Stimulated activated CD4-positive, alpha-beta T cell treated with anti-CD3 and anti-CD28 coated beads, Interleukin-15, amount 100 ng/mL, for 24 hours (primary cell): Measurements from ENCODE around the gene CYP4V2.
"Not testable (repeated sequence)": the region's sequence is repeated elsewhere in the genome, so short reads cannot be mapped to it uniquely, and the experiment has no call there.

Source experiments
- DNase-seq: peaks from one replicate; pipeline ENCODE4 v3.0.0-alpha.2; 2020

Gene CYP4V2

DNA sequence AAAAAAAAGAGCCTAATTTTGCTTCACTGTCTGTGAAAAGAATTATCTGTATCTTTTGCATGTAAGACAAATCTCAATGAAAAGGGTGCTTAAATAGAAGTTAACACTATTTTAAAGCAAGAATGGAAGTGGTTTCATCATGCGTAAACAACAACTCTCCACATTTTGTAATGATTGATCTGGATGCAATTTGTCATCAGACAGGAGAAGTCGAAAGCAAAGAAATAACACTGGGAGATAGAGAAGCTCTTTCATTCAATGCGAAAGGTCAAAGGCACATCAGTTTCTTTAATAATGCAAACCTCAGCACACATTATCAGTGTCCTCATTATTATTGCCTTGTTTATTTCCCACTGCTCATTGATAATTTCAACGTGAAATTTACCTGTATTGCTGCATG is 44.8 kb downstream of the CYP4V2 start:
- DNase-seq: no peak

DNA sequence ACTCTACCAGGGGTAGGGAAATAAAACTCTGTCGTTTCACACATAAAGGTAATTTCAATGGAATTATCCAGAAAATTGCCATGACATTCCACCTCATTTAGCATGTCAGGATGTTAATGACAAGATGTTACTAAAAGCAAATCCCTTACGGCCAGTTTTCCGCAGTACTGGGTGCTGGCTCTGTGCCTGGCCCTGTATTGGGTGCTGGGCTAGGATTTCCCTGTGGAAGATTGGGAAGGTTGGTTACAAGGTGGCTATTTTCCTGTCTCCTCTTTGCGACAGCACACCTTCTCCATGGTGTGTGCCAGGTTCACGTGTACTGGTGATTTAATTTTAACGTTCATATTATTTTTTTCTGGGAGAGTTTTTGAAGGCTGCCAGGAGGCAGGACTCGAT is 49.1 kb downstream of the CYP4V2 start:
- no peak for DNase-seq

DNA sequence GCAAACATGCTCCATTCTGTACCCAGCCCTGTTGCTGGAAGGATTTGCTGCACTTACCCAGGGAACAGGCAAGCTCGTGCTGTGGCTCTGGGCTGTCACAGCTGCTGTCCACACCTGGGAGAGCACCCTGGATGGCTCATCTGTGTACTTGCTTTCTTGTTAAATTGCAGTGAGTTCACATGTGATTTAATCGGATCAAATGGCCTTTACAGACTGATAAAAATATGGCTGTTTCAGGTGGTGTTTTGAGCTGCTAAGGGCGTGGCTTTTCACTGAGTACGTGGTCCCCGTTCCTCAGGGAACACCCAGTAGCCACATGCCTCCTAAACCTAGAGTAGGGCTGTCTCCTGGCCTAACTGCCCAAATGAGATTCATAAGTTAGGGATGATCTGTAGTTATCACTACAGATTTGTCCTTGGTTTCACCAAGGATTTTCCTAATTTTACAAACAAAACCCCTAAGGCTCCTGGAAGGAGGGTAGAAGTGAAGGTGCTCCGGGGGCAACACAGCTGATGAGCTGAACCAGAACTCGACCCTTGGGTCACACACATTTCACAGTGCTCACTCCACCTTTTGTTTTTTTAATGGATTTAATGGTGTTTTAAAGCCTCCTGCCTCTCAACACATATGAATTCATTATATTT is 49.6 kb downstream of the CYP4V2 start:
- DNase-seq: no peak

DNA sequence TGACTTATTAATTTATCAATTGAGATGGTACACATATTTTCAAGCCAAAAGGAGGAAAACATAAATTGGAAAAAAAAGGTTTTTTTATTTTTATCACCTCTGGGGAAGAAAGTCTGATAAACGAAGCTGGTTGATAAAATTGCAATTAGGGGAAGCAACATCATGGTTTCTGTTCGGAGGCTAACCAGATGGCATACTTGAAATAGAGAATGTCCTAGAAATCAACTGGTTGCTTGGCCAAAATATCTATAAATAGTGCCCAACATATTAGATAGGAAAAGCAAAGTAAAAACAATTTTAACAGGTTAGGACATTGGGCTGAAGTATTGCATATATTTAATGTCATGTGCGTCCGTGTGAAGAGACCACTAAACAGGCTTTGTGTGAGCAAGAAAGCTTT is 50.2 kb downstream of the CYP4V2 start:
- no peak for DNase-seq

DNA sequence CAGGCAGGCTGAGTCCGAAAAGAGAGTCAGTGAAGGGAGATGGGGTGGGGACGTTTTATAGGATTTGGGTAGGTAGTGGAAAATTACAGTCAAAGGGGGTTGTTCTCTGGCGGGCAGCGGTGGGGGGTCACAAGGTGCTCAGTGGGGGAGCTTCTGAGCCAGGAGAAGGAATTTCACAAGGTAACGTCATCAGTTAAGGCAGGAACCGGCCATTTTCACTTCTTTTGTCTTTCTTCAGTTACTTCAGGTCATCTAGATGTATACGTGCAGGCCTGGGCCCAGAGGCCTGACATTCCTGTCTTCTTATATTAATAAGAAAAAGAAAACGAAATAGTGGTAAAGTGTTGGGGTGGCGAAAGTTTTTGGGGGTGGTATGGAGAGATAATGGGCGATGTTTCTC is 50.7 kb downstream of the CYP4V2 start:
- not testable (repeated sequence) for DNase-seq

DNA sequence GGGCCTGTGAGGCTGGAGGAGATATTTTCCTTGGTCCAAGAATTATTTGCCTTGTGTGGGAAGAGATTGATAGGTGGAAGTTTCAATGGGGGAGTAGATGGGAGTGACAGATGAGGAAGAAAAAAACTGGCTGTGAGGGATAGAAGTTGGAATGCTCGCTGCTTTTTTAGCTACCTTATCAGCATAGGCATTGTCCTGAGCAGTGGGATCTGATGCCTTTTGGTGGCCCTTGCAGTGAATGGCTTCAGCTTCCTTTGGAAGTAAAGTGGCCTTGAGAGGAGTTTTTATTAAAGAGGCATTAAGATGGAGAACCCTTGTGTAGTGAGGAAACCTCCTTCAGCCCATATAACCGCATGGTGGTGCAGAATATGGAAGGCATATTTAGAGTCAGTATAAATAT is 52.0 kb downstream of the CYP4V2 start:
- DNase-seq: no peak

DNA sequence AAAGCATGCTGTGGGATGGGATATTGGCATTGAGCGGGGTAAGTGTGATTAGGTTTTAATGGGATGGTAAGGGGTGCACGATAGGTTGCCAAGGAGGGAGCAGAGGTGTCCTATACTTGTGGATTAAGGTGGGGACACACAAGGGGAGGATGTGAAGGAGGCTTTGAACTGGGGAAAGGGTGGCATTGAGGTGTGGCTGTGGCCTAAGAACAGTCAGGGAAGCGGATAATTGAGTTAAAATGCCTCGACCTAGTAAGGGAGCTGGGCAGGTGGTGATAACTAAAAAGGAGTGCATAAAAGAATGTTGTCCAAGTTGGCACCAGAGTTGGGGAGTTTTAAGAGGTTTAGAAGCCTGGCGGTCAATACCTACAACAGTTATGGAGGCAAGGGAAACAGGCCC is 53.5 kb downstream of the CYP4V2 start:
- no peak for DNase-seq

DNA sequence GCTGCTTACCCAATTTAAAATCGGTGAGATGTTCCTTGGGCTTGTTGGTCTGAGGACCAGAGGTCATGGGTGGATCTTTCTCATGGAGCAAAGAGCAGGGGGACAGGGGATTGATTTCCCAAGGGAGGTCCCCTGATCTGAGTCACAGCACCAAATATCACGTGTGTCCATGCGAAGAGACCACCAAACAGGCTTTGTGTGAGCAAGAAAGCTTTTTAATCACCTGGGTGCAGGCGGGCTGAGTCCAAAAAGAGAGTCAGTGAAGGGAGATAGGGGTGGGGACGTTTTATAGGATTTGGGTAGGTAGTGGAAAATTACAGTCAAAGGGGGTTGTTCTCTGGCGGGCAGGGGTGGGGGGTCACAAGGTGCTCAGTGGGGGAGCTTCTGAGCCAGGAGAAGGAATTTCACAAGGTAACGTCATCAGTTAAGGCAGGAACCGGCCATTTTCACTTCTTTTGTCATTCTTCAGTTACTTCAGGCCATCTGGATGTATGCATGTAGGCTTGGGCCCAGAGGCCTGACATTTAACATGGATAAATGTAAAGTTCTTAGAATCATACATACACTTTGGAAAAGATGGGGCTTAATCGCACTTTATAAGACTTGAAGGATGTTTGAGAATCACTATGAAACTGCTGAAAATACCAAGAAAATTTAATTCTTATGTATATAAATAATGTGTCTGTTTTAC is 55.8 kb downstream of the CYP4V2 start:
- not testable (repeated sequence) for DNase-seq

DNA sequence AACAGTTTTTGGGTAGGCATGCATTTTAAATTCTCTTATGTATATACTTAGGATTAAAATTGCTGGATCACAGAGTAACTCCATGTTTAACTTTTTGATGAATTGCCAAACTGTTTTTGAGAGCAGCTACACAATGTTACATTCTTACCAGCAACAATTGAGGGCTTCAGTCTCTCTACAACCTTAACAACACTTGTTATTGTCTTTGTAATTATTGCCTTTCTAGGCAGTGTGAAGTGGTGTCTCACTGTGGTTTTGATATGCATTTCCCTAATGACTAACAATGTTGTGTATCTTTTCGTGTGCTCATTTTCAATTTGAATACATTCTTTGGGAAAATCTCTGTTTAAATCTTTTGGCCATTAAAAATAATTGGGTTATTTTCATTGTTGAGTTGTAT is 57.3 kb downstream of the CYP4V2 start:
- DNase-seq: no peak

DNA sequence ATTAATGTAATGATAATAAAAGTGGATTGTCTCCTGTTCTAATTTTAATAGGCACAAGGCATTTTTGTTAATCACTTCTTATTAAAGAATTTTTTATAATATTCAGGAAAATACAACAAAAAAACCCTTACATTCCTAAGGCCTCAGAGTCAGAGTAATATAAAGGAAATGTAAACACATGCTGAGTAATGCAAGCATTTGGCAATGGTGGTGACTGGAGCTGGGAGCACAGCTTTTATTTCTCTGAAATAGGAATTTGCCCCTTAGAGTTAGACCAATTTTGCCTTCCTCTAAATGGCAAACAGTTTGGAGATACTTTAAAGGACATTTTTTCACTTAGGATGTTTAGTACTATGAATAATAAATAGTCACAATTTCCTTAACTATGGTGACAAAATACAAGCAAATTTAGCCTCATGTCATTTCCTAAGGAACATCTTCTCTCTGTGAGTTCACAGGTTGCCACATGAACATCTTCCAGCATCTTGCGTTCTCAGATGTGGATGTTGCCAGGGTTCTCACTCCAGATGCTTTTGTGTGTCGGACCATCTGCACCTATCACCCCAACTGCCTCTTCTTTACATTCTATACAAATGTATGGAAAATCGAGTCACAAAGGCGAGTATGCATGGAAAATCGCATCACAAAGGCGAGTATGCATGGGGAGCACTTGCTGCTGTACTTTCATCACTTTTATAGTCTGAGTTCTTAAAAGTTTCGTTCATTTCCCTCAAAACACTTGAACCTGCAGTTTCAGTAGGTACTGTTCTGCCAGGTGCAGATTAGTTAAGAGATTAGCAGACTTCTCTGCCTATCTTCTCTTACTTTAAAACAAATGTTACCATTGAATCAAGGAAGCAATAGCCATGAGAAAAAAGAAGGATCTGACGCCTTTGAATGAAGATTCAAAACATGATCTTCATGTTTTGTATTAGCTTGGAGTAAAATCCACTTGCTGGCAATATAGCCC is 58.7 kb downstream of the CYP4V2 start:
- DNase-seq: no peak

DNA sequence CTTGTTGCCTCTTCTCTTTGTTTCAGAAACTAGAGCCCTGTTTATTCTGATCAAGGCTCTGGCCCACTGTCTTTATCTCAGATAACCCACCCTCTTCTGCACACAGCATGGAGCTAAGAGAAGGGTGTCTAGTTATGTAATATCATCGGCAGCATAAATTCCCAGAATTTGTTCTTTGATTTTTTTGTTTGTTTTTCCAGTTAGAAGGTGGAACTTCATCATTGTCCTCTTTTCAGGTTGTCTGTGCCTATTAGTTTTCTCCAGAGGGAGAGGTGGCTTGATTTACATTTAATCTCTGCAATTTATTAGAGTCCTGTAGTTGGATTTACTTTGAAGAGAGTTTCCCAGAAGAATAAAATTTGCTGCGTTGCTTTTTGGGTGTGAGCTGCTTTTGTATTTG is 59.4 kb downstream of the CYP4V2 start:
- no peak for DNase-seq

DNA sequence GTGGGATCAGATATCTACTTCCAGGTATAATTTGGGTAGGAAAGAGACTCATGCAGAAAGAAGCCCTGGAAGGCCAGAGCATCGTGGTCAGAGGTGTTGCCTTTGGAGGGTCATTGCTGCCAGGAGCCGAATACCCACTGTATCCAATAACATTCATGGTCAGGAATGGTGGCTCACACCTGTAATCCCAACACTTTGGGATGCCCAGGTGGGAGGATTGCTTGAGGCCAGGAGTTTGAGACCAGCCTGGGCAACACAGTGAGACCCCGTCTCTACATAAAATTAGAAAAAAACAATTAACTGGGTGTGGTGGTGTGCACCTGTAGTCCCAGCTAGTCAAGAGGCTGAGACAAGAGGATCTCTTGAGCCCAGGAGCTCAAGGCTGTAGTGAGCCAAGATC is 63.8 kb downstream of the CYP4V2 start:
- no peak for DNase-seq

DNA sequence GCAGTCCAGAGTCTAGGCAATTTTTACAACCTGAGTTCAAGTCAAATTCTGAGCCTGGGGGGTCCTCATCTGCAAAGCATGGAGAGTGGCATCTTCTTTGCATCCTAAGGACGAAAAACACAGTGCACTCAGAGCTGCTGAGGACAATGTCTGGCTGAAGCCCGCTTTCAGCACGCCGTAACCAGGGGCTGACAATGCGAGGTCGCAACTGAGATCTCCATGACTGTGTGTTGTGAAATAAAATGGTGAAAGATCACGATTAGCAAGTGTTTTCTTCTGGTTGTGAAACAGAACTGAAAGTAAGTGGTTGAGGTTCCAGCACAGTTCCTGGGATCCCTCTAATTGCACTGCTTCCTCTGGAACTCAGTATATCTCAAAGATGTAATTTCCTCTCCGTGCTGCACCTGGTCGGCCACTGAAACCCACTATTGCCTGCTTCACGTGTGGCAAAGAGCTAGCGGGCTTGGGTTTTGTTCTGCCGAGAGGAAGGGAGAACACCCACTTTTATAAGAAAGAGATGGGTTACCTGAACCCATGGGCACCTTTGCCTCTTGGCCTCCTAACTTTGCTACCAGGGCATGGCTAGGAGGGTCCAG is 66.9 kb downstream of the CYP4V2 start:
- no peak for DNase-seq

DNA sequence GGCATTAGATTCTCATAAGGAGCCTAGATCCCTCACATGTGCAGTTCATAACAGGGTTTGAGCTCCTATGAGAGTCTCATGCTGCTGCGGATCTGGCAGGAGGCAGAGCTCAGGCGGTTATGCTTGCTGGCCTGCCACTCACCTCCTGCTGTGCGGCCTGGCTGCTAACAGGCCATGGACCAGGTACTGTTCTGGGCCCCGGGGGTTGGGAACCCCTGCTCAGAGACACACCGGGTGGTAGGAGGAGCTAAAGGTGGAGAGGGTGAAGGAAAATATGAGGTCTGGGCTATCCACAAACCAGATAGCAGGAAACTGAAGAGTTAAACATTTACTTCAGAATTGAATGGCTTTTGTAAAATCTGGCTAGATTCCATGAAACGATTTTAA is 68.7 kb downstream of the CYP4V2 start:
- DNase-seq: no peak
